HG03097 (cell line): ENCODE data around the gene CLIC5.

ENCODE experiments used
- ATAC-seq: cut with Tn5 transposase; IDR thresholded peaks from one replicate; pipeline ENCODE4 v1.9.1; 2021; ENCODE audit not compliant: unreplicated experiment, low FRiP score

Gene CLIC5

DNA sequence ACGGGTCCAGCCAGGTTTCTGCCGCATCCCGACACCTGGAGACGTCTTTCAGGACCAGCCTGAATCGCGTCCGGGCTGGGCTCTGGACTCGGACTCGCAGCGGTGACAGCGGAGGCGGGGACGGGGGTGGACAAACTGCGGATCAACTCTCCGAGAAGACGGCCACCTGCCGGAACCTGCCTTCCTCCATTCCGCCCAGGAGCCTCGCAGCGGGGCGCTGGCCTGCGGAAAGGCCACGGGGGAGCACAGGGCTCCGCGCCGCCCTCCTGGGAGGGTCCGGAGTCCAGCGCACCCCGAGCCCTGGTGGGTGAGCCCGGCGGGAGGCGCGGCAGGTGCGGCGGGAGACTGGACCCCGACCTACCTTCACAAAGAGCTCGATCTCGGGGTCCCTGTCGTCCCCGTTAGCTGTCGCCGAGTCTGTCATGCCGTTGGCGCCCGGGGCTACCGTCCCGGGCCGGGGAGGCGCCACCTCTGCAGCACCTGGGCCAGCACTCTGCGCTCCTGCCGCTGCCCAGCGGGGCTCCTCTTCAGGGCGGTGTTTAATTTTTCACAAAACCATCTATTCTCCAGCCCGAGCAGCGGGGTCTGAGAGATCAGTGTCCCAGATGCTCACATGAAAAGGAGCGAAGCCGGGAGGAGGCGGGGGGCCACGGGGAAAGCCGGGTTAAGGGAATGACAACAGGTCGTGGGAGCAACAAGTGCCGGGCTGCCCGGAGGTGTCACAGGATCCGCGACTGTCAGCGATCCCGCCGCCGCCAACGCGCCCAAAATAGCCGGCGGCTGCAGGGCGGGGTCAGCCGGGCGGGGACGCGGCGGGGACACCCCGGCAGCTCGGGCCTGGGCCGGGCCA lies at the start of gene CLIC5:
CLIC5 (minus strand) TSS at position 742 of the 850 bp plus-strand sequence; CDS start at position 424, 318 bp downstream.
- ATAC-seq: no peak

DNA sequence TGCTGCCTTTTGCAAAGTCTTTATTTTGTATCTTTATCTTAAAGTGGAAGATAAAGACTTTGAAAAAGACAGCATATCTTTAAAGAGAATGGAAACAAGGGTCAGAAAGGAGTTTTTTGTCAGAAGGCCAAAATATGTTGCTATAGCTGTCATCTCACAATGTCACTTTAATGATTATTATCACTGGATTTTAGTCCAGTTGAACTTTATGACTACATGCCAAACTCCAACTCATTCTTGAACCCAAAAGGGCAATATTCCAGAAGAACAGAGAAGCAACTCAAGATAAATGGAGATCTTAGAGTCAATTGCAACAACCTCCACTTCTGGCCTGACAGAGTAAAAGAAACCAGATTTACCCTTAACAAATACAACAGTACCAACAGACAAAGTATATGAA lies 47.3 kb upstream of the CLIC5 start:
- no peak for ATAC-seq

DNA sequence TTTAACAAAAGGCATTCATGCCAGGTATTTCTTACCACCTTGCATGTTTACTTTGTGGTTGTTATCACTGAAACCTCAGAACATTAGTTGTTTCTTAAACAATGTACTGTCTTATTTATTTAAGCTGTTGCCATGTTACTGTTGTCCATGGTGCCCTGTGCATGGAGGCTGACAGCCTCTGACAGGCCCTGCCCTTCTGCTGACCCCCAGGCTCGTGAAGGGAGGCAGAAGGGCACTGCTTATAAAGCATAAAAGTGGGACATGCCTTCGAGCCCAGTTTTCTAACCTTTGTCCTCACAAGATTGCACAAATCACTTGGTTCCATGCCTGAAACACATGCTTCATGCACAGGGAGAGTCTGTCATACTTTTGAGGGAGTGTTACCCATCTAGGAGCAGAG lies 46.7 kb upstream of the CLIC5 start:
- ATAC-seq: no peak

GRCh38 chr6:46061497-46061896 lies 45.8 kb upstream of the CLIC5 start:
- no peak for ATAC-seq

DNA sequence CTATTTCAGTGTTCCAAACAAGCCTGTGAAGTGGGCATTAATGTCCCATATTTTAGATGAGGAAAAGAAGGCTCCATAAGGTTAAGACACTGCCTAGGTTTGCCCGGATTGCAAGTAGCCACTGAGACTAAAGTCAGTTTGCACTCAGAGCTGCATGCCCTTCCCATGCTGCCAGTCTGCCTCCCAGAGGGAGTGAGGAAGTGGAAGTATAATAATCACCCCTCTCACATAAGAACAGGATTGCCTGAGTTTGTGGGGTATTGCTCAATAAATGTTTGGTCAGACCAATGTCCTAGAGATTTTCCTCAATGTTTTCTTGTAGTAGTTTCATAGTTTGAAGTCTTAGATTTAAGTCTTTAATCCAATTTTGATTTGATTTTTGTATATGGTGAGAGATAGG lies 43.9 kb upstream of the CLIC5 start:
- no peak for ATAC-seq

DNA sequence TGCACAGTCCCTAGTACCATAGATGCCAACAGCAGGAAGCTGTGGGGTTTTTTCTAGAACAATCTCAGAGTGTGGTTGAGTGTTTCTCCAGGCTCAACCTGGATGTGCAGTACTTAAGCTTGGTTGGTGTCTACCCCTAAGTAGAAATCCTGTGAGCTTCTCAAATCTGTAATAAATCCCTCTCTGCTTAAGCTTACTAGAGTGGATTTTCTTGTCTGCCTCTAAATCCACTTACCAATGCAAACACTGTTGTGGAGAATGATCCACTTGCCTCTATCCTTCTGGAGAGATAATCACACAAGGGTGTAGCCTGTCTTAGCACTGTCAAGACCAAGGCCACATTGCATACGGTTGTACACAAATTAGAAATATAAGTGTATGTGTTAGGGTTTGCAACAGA lies 43.3 kb upstream of the CLIC5 start:
- no peak for ATAC-seq

GRCh38 chr6:46057792-46058191 lies 42.1 kb upstream of the CLIC5 start:
- no peak for ATAC-seq

DNA sequence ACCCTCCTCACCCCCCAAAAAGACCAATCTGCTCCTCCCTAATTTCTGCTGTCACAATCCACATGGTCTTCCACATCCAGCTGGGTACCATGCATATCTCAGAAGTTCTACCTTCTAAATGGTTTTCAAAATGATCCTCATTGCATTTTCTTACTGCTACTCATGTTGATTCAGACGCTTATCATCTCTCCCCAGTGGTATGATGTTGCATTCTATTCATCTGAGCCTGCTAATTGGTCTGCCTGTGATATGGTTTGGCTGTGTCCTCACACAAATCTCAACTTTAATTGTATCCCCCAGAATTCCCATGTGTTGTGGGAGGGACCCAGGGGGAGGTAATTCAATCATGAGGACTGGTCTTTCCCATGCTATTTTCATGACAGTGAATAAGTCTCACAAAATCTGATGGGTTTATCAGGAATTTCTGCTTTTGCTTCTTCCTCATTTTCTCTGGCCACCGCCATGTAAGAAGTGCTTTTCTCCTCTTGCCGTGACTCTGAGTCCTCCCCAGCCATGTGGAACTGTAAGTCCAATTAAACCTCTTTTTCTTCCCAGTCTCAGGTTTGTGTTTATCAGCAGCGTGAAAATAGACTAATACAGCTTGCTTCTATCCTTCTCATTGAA lies 41.4 kb upstream of the CLIC5 start:
- ATAC-seq: no peak

DNA sequence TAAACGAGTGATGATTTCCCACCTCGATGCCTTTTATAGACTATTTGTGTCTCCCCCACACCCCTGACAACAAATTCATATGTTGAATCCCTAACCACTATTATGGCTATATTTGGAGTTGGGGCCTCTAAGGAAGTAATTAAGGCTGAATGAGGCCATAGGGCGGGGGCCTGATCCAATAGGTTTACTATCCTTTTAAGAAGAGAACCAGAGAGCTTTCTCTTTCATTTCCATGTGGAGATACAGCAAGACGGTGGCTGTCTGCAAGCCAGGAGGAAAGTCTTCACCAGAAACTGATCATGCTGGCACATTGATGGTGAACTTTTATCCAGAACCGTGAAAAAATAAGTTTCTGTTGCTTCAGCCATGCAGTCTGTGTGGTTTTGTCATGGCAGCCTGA lies 38.9 kb upstream of the CLIC5 start:
- no peak for ATAC-seq

- no peak for ATAC-seq
Measured at GRCh38 chr6:46053039-46053933, 37.6 kb upstream of the CLIC5 start.

DNA sequence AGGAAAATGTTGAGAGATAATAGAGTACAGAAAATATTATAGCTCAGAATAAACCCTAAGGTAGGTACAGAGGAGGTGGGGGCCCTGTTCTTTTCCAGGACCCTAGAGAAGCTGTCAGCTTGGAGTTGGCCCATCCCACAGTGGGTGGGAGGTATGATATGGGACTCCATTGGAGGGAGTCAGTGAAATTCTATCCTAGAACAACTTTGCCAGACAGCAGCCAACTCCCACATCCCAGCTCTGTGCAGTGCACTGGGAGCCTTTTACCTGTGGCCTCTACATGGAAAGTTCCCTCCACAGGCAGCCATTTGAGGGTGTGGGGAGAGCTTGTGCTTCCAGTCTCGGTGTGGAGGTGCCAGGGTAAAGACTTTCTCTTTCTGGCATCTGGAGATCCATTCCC lies 36.8 kb upstream of the CLIC5 start:
- ATAC-seq: no peak

GRCh38 chr6:46051962-46052361 lies 36.3 kb upstream of the CLIC5 start:
- no peak for ATAC-seq

DNA sequence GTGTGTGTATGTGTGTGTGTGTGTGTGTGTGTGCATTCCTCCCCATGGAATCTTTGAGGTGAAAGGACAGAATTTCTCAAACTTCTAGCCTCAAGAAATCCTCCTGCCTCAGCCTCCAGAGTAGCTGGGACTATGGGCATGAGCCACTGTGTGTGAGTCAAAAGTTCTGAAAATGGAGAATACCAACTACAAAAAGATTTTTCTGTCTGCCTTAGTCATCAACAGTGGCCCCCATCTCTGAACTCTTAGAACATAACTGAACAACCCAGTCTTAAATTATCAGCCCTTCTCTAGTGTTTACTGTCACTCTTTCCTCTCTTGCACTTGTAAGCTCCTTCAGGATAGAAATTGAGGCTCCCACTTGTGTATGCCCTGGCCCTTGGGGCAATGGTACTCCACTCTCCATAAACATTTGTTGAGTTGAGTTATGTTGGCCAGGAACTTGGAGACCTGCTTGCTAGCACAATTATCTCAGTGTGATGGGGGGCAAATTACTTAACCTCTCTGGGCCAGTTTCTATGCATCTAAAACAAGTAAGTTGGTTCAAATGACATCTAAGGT lies 35.3 kb upstream of the CLIC5 start:
- ATAC-seq: no peak

GRCh38 chr6:46048646-46049297 lies 33.1 kb upstream of the CLIC5 start:
- ATAC-seq: no peak

- ATAC-seq: no peak
Measured at GRCh38 chr6:46046558-46047174, 31.0 kb upstream of the CLIC5 start.

- no peak for ATAC-seq
Measured at GRCh38 chr6:46044881-46045617, 29.4 kb upstream of the CLIC5 start.

DNA sequence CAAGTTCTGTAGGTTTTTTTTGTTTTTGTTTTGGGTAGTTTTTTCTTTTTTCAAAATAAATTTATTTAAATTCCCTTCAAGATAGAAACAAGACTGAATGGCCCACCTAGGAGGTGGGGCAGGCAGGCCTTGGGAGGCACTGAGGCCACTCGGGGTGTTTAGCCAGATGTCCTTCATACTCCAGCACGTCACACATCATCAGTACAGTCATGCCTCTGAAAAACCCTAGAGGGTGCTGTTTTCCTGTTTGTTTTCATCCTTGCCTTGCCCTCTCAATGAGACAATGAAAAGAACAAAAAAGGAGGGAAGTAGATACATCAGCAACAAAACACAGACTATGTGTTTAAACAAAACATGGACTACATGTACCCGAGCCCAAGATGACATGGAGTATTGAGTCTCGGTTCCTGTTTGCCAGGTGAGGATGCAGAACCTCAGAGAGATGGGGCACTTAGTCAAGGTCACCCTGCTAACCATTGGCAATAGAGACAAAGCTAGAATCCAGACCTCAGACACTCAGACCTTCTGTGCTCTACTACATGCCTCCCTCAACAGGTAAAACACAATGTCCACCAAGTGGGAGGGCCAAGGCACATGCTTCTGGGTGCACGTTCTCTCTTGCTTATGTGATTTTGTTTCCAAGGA lies 26.8 kb upstream of the CLIC5 start:
- no peak for ATAC-seq

DNA sequence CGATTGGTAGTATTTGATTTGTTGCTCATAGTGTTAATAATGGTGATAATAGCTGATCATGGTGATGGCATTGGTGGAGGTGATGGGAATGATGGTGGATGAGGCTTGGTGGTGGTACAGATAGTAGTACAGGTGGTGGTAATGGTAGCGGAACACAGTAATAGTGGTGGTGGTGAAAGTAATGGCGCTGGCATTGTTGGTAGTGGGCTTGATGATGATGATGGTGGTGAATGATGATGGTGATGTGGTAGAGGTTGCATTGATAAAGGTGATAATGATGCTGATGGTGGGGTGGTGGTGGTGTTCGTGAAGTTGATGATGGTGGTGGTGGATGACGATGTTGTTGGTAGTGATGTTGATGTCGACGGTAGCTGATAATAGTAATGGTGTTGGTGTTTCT lies 24.6 kb upstream of the CLIC5 start:
- ATAC-seq: no peak

- no peak for ATAC-seq
Measured at GRCh38 chr6:46039646-46040045, 24.0 kb upstream of the CLIC5 start.
